ENCODE measurements around the gene ZNF331. TPM values are rescaled to one million over a fixed set of nuclear protein-coding genes. Genes with fewer than 3 reads are reported as not detected.

Gene ZNF331
- total RNA-seq, 1 experiment from 2014 or later = 57.2 TPM

GRCh38 chr19:53532362-53532761 lies 5.6 kb upstream of the ZNF331 start:
- Mint-ChIP-seq H3K4me3 (no peak overlapping the region), H3K27ac (peak overlapping the region in 1 of 3 experiments; percentile 22; a peak in 1 of 7 replicates), H3K9me3 (no peaks in the 10 kb centered on the region), H3K36me3 (ENCODE audit: insufficient read depth in 1 of 3, low read depth in 3 of 3) (peaks cover 11 to 43% (median 42%) of the 10 kb centered on the region in 3 experiments; a peak in 6 of 7 replicates), H3K4me1 (no peaks in the 10 kb centered on the region), H3K27me3 (ENCODE audit: low read depth) (no peaks in the 10 kb centered on the region)
- H2BK20ac ChIP-seq (ENCODE audit: low read depth, low read length, poor library complexity, severe bottlenecking) = no peak overlapping the region
- no peaks in the 10 kb centered on the region for H3K79me2 ChIP-seq (ENCODE audit: insufficient read depth, low read length)
- no peak overlapping the region for H4K8ac ChIP-seq (replicated peaks; ENCODE audit: insufficient read length, low read depth, low read length)
- no CpG with 5 or more reads among the region's 1 CpG for WGBS (ENCODE audit: extremely low coverage, insufficient read length, low lambda C conversion rate)
- no peak overlapping the region for H3K18ac ChIP-seq (ENCODE audit: insufficient read length, low read depth, low read length)
- TF ChIP-seq CTCF (conservative IDR thresholded peaks at IDR 0.05) = no peak
- H2BK15ac ChIP-seq (ENCODE audit: low read depth, low read length) = no peak overlapping the region
- H2BK5ac ChIP-seq (ENCODE audit: insufficient read length, low read length) = no peak overlapping the region
- H4K91ac ChIP-seq (ENCODE audit: insufficient read length, low read depth, low read length) = no peak overlapping the region
- no peak overlapping the region for H3T11ph ChIP-seq (ENCODE audit: low read length)
- H3K56ac ChIP-seq (ENCODE audit: insufficient read length, low read depth, low read length) = no peak overlapping the region
- peaks cover 3% of the 10 kb centered on the region for H3K23me2 ChIP-seq (ENCODE audit: insufficient read length, low read depth, low read length, poor library complexity, severe bottlenecking)
- H2AK5ac ChIP-seq (ENCODE audit: insufficient read length, low read length) = no peak overlapping the region
- H3K4me2 ChIP-seq (ENCODE audit: insufficient read depth, insufficient read length, low read length) = no peak overlapping the region
- H2BK12ac ChIP-seq (ENCODE audit: insufficient read length, low read depth, low read length) = no peak overlapping the region
- H3K79me1 ChIP-seq (ENCODE audit: insufficient read depth, low read depth, low read length, poor library complexity, severe bottlenecking) = peaks cover 5% of the 10 kb centered on the region
- H3K23ac ChIP-seq (ENCODE audit: insufficient read length, low read depth, low read length) = no peak overlapping the region
- H3K4me1 ChIP-seq (ENCODE audit: insufficient read depth, low read length) = no peaks in the 10 kb centered on the region
- H3K4ac ChIP-seq (ENCODE audit: low read depth, low read length) = no peak overlapping the region
- no peak overlapping the region for H3K14ac ChIP-seq (ENCODE audit: insufficient read depth, low read length)
- H2AFZ ChIP-seq (ENCODE audit: low read length) = no peak overlapping the region
- no peak overlapping the region for H3K27ac ChIP-seq (ENCODE audit: insufficient read length, low read depth, low read length)
- H4K20me1 ChIP-seq (ENCODE audit: control insufficient read depth, insufficient read depth, insufficient read length) = no peaks in the 10 kb centered on the region
- no peaks in the 10 kb centered on the region for H3K27me3 ChIP-seq (ENCODE audit: insufficient read depth, low read length)
- DNase-seq = no peak
- H3K9ac ChIP-seq (ENCODE audit: extremely low read depth, insufficient read length, low read length) = no peak overlapping the region
- no peak overlapping the region for H2BK120ac ChIP-seq (ENCODE audit: low read depth, low read length, poor library complexity, severe bottlenecking)
- no peaks in the 10 kb centered on the region for H3K9me3 ChIP-seq (ENCODE audit: control insufficient read depth, low read depth, low read length)
- H4K5ac ChIP-seq (ENCODE audit: insufficient read length, low read depth, low read length) = no peak overlapping the region

Measured in H9 (cell line).